Left cardiac atrium (tissue), 4 donors: ENCODE results near the gene LRCOL1. TPM values are rescaled to one million over a fixed set of nuclear protein-coding genes. Genes with fewer than 3 reads are reported as not detected.

ENCODE experiments used
- ATAC-seq, 2 donors: fragments of 200-7000 bp; cut with Tn5 transposase; one replicate each; pipeline ENCODE4 v1.9.1; 2020; ENCODE audit warnings: mild to moderate bottlenecking in 2 of 2, moderate library complexity in 2 of 2
- DNase-seq: peaks from one replicate; pipeline ENCODE4 v3.0.0-alpha.2; 2020
- intact Hi-C, 2 donors: fragments of 100-400 bp; cut with DNase I; formaldehyde crosslinking; loops; one replicate each; pipeline versions ENCODE4 v1.14.1 to v1.15.1; 2022 to 2023
- total RNA-seq, 2 donors: library from RNA; stranded (reverse); fragmentation: NEBNext Ultra II Directional; extraction: Animal tissue kit (Norgen Biotek cat#: 25700); gene quantifications; one replicate each; pipeline ENCODE4 v1.2.1, GENCODE V29; 2021
- donor health status: DM: no; HTN: yes; CAD: no.
- donor health status: DM: no; HTN: yes; CAD: no; lungs with severe emphysema.
- donor health status: DM: yes; HTN: yes; CAD: no.
- donor health status: Dilated cardiomyopathy.

The LRCOL1 gene
- total RNA-seq, 2 donors from 2014 or later = not detected

DNA sequence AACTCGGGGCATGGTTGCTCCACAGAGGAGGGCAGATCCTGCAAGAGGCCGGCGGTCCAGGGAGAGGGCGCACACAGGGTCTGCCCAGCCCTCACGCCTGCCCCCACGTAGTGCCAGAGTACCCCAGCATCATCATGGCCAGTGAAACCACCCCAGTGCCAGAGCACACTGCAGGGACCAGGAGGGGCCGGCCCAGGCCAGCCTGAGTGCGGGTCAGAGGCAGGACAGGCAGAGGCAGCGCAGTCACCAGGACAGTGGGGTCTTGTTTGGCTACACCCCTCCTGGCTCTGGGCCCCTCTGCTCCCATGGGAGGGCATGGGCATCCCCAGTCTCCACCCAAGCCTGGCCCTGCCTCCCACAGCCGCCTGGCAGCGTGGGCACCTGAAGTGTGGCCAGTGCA, 34.7 kb downstream of the LRCOL1 start:
- ATAC-seq (no peak), DNase-seq (no peak)
- intact Hi-C loops = no loop called here

- intact Hi-C loops = no loop called here
- no peak for DNase-seq
- ATAC-seq = no peak
Measured at GRCh38 chr12:132574271-132574996, 35.9 kb downstream of the LRCOL1 start.

DNA sequence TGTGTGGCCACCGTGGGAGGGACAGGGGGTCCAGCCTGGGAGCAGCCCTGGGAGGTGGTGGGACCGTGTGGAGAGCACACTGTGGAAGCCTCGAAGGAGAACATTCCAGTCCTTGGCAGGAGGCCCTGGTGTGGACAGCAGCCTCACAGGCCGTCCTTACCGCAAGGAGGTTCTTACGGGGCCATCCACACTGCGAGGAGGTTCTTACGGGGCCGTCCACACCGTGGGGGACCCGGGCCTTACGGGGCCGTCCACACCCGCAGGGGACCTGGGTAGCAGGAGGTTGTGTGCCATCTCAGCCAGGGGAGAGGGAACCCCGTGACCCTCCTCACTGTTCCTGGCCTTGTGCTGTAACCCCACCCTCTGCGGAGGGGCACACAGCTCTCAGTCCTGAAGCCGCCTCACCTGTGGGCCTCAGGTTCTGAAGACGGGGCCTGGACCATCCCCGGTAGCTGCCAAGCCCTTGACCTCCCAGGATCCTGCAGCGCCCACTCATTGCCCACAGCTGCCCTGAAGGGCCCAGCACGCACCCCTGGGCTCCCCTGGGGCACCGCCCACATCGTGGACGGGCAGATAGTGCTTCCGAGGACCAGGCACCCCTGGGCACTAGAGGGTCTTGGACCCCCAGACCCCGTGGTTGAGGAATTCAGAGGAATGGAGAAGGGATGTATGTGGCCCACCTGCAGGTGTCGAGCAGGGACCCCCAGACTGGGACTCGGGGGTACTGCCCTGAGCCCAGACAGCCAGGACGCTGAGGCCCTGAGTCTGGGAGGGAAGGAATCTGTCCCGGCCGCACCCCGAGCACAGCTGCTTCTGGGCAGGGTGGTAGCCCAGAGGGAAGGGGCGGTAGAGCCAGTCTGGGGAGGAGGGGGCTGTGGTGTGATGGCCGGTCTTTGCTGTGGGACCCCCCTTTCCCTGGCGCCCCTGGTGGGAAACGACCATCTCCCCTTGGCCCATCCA, 37.3 kb downstream of the LRCOL1 start:
- intact Hi-C loops = no loop called here
- no peak for DNase-seq
- no peak for ATAC-seq

DNA sequence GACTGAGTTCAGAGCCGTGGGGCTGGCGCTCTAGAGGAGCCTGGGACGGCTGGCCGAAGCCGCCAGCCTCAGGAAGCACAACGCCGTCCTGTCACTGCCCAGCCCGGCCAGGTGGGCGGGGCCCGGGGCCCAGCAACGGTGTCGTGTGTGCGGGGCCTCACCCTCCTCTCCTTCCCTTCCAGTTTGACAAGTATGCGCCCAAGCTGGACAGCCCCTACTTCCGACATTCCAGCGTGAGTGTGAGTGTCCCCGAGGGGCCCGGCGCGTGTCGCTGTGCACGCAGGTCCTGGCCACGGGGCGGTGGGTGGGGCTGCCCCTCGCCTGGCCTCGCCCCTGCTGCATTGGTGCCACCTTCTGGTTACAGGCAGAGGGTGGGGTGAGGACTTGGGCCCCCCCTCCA, 38.3 kb downstream of the LRCOL1 start:
- ATAC-seq = no peak
- no peak for DNase-seq
- intact Hi-C loops = no loop called here

DNA sequence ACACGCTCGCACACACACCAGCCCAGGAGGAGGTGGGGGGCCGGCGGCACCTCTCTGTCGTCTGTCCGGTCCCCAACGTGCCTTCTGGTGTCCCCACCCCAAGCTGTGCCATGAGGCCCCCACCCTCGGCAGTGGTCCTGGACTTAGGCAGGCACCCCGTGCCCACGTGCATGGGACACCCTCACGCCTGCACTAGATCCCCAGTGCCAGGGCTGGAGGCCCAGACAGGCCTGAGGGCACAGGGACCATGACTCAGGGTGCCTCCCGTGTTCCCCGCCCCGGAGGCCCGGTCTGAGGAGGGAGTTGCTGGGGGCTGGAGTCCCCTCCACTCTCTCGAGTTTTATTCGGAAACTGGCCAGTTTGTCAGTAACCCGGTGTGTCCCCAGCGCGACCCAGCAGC, 38.8 kb downstream of the LRCOL1 start:
- ATAC-seq = no peak

DNA sequence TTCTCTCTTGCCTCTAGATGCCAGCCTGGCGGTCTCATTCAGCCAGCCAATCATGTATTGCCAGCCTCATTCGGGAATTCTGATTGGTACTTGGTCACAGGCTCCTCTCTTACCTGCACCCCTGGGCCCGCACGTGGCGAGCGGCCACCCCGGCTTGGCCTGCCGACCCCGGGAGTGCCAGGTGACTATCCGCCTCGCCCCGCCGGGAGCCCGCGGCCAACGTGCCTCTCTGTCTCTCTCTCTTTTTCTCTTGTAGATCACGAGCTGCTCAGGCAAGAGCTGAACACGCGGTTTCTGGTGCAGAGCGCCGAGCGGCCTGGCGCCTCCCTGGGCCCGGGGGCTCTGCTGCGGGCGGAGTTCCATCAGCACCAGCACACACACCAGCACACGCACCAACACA, 39.3 kb downstream of the LRCOL1 start:
- DNase-seq (no peak), ATAC-seq (no peak)
- intact Hi-C loops = no loop called here

More for the DNA sequence above, 38.8 kb downstream of the LRCOL1 start:
- no peak for DNase-seq
- intact Hi-C loops = no loop called here

GRCh38 chr12:132570635-132571034, 39.7 kb downstream of the LRCOL1 start:
- intact Hi-C loops = no loop called here
- ATAC-seq = no peak
- no peak for DNase-seq

DNA sequence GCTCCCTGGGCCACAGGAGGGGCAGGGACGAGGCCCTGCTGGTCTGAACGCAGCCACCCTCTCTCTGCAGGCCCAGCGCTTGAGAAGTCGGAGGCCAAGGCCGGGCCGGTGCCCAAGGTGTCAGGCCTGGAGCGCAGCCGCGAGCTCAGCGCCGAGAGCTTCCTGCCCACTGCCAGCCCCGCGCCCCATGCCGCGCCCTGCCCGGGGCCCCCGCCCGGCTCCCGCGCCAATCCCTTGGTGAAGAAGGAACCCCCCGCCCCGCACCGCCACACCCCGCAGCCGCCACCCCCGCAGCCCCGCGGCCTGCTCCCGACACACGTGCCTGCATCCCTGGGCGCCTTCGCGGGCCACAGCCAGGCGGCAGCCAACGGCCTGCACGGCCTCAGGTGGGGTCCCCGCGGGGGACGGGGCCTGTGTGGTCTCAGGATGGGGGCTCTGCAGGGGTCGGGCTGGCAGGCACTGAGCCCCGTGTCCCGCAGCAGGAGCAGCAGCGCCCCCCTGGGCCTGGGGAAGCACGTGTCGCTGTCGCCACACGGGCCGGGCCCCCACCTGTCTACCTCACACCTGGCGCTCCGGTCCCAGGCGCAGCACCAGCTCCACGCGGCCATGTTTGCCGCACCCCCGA, 40.4 kb downstream of the LRCOL1 start:
- DNase-seq = no peak
- intact Hi-C loops = no loop called here
- ATAC-seq = no peak

GRCh38 chr12:132568826-132569480, 41.4 kb downstream of the LRCOL1 start:
- DNase-seq (no peak), ATAC-seq (no peak)
- intact Hi-C loops = no loop called here

- no peak for ATAC-seq
- intact Hi-C loops = no loop called here
- no peak for DNase-seq
Measured at GRCh38 chr12:132568301-132568700, 42.1 kb downstream of the LRCOL1 start.

DNA sequence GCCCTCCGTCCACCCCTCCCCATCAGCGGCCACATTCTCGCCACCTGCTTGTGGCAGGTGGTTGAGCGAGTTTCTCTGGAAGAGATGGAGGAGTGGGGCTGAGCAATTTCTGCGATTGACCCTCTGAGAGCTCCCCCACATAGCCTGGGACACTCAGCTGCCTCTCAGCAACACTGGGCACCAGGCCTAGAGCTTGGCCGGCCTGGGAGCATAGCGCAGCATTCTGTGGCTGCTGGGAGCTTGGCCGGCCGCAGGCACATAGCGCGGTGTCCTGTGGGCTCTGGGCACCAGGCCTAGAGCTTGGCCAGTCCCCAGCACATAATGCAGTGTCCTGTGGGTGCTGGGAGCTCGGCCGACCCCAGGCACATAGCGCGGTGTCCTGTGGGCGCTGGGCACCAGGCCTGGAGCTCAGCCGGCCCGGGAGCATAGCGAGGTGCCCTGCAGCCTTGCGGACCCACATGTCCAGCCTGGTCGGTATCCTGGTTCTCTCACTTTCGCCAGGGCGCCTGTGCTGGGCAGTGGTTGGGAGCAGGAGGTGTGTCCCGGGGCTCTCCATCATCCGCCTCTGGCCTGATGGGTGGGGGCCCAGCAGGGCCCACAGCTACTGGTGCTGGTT, 43.8 kb downstream of the LRCOL1 start:
- ATAC-seq = peak in 1 of 2 donors; percentile 38
- intact Hi-C loops = no loop called here
- DNase-seq = no peak

DNA sequence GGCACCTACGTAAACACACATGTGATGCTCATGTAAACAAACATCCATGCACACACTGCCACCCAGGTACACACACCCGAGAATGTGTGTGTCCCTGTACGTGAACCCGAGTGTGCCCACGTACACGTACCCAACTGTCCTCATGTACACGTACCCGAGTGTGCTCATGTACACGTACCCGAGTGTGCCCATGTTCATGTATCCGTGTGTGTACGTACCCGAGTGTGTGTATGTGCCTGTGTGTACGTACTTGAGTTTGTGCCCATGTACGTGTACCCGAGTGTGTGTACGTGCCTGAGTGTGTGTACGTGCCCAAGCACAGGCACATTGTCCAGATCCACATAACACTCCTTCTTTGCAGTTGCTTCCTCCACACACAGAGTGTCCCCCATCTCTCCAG, 45.0 kb downstream of the LRCOL1 start:
- DNase-seq (no peak), ATAC-seq (no peak)
- intact Hi-C loops = no loop called here

DNA sequence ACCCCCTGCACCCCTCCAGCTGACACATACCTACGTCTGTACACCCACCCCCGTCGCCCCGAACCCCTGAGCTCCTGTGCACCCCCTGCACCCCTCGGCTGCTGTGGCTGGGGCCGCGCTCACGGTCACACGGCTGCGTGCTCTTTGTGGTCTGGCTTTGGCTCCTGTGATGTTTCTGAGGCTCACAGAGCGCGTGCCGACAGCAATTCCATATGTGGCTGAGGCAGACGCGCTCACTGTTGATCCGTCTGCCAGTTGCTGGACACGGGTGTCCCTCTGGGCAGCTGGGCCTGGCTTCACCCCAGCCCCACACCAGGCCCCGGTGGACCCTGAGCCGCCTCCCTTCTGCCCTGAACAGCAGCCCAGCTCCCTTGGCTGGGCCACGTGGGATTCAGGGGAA, 46.5 kb downstream of the LRCOL1 start:
- DNase-seq (no peak), ATAC-seq (no peak)
- intact Hi-C loops = no loop called here

DNA sequence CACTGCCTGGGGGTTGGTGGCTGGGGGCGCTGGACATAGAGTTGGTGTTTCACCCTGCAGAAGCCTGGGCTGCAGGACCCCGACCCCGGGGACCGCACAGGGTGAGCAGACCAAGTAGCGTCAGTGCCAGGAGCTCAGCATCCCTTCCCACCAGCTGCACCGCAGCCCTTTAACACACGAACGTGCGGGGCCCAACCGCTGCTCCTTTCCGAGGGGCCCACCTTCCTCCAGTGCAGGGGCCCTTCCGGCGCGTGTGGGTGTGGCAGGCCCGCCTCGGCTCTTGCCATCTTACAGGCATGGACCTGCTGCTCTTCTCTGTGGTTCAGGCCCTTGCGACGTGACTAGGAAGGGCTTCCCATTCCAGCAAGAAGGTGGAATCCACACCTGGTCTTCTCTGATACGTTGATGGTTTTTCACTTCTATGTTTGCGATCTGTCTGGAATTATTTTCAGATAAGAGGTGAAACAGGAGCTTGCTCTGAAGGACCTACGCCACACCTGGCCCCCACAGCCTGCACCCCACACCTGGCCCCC, 47.8 kb downstream of the LRCOL1 start:
- no peak for ATAC-seq
- no peak for DNase-seq
- intact Hi-C loops = no loop called here

- ATAC-seq = peak in 1 of 2 donors; percentile 5
- intact Hi-C loops = no loop called here
- no peak for DNase-seq
Measured at GRCh38 chr12:132561427-132562156, 48.8 kb downstream of the LRCOL1 start.

- DNase-seq = peak; percentile 72
- intact Hi-C loops = no loop called here
- ATAC-seq = peak; percentile 5 to 33
Measured at GRCh38 chr12:132560614-132561426, 49.6 kb downstream of the LRCOL1 start.

DNA sequence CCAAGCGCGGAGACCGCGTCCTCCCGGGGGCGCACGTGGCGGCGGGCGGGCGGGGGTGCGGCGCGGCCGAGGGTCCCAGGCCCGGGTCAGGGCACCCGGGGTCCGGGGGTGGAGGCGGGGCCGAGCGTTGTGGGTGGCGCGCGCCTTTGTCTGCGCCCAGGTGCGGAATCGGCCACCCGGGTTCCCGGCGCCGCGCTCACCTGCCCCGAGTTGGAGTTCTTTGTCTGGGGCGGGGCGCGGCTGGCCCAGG, 50.1 kb downstream of the LRCOL1 start:
- intact Hi-C loops = no loop called here
- DNase-seq (no peak), ATAC-seq (peak in 1 of 2 donors; percentile 16)
